Left kidney (tissue), 2 donors: Measurements from ENCODE around the gene CBX7. TPM values are rescaled to one million over a fixed set of nuclear protein-coding genes. Genes with fewer than 3 reads are reported as not detected.

ENCODE experiments used
- DNase-seq: peaks from one replicate; pipeline ENCODE4 v3.0.0-alpha.2; 2013
- polyA plus RNA-seq: library from polyadenylated mRNA; unstranded; fragments of 120-200 nt; gene quantifications from one replicate; pipeline ENCODE4 v1.2.1, GENCODE V29; 2013; ENCODE audit not compliant: insufficient read length

The CBX7 gene
- polyA plus RNA-seq, 1 donor: 9.1 TPM

DNA sequence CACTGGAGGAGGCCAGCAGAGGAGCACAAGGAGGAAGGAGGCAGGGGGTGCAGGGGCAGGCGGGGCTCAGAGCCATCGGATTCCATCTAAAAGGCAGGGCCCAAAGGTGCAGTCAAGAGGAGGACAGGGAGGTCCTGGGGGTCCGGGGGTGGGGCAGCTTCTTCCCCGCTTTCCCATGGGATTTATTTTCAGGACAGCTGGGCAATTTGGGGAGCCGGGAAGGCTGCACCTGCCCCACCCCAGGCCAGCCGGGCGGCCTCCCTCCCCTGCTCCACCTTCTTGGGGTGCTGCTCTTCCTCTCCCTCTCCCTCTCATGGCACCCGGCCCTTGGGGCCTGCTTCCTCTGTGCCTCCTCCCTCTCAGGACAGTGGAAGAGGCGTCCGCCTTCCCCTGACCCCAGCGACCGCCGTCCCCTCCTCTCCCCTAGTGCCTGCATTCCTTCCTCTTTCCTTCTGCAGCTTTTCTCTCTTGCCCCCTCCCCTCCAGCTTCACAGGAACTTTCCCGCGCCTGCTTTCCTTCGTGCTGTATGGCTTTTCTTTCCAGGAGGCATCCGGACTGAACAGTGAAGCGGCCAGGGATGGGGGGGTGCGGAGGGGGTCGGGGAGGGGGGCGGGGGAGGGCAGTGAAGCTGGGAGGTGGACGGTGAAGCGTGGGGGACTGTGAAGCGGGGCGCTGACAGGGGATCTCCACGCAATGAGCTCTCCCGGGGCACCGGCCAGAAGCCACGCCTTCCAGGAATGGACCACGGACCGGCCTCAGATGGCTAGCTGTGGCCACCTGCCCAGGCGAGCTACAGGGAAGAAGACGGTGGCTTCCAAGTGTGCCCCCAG, 28.5 kb downstream of the CBX7 start:
- DNase-seq: no peak

DNA sequence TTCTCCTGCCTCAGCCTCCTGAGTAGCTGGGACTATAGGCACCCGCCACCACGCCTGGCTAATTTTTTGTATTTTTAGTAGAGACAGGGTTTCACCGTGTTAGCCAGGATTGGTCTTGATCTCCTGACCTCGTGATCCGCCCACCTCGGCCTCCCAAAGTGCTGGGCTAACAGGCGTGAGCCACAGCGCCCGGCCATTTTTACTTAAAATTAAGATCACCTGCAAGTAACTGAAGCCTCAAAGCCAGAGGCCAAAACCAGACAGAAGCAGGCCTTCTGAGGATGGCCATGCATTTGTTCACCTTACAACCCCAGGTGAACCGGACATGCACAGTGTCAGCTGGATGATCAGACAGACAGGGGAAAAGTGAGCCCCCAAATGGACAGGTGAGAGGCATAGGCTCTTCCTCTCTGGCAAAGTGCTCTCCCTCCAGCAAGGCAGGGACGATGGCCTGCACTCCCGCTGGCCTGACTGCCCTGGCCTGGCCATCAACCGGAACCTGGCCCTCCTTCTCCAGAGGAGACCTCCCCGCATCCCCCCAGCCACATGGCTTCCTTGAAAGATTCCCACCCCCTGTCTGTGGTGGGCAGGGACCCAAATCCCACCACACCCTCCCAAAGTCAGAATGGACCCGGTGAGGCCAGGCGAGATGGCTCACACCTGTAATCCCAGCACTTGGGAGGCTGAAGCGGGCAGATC, 29.6 kb downstream of the CBX7 start:
- no peak for DNase-seq

DNA sequence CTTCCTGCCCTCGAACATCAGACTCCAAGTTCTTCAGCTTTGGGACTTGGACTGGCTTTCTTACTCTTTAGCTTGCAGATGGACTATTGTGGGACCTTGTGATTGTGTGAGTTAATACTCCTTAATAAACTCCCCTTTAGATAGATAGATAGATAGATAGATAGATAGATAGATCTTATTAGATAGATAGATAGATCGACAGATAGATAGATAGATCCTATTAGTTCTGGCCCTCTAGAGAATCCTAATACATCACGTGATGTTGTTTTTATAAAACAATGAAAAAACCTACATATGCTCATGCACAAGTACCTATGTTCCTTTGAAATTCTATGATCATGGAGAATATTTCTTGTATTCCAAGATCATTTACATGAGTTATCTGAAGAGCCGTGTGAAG, 31.5 kb downstream of the CBX7 start:
- DNase-seq: no peak

DNA sequence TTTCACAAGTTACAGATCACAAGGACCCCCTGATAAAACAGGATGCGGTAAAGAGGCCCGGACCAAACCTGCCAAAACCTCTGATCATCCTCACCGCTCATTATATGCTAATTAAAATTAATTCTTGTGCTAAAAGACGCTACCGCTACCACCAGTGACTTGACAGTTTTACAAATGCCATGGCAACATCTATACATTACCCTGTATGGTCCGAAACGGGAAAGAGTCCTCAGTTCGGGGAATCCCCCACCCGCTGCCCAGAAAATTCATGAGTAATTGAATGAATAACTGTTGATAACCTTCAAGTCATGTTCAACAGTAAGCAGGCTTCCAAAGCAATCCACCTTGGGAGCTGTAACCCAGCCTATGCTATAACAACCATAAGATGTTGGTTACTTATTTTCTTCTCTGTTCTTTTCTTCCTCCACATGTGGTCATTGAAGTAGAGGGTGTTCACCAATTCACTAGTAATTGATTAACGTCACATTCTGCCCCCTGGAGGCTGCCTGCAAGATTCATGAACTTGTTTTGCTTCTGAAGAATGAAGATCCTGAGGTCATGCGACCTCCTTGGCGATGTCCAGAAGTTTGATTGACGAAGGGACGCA, 34.8 kb downstream of the CBX7 start:
- DNase-seq: no peak

DNA sequence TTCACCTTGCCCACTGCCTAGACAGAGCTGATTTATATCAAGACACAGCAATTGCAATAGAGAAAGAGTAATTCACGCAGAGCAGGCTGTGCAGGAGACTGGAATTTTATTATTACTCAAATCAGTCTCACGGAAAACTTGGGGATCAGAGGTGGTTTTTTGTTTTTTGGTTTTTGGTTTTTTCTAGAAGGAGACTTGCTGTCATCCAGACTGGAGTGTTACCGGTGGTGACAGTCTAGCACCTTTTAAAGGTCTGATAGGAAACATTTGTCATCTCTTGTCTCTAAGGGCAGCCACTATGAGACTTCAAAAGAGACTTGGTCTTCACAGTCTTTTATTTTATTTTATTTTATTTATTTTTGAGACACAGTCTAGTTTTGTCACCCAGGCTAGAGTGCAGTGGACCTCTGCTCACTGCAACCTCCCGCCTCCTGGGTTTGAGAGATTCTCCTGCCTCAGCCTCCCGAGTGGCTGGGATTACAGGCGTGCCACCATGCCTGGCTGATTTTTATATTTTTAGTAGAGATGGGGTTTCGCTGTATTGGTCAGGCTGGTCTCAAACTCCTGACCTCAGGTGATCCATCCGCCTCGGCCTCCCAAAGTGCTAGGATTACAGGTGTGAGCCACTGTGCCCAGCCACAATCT, 36.4 kb downstream of the CBX7 start:
- DNase-seq: no peak

DNA sequence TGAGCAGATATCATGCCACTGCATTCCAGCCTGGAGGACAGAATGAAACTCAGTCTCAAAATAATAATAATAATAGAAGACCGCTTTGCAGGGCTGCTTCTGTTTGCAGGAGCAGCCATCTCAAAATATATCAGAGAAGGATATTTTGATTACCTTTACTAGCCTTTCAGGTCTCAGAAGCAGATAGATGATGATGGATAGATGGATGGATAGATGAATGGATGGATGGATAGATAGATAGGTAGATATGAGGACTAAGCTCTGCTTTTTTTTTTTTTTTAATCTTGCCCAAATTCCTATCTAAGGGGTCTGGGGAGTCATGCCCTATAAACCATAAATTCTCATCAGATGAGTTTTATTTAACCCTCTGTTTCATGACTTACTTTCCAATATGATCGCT, 36.9 kb downstream of the CBX7 start:
- DNase-seq: no peak

DNA sequence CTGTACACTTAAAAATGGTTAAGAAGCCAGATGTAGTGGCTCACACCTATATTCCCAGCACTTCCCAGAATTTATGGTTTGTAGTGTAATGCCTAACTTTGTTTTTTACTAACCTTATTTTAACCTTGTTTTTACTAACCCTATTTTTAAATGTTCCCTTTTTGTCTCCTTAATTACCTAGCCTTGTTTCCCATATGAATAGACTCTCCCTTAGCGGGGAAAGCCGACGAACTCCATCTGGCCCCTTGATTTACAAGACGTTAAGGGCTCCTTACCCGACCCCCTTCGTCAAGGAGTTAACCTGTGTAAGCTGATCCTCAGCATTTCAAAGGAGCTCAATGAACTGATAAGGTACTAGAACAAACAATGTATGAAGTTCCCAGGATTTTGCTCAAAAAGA, 38.4 kb downstream of the CBX7 start:
- DNase-seq: peak; percentile 66

DNA sequence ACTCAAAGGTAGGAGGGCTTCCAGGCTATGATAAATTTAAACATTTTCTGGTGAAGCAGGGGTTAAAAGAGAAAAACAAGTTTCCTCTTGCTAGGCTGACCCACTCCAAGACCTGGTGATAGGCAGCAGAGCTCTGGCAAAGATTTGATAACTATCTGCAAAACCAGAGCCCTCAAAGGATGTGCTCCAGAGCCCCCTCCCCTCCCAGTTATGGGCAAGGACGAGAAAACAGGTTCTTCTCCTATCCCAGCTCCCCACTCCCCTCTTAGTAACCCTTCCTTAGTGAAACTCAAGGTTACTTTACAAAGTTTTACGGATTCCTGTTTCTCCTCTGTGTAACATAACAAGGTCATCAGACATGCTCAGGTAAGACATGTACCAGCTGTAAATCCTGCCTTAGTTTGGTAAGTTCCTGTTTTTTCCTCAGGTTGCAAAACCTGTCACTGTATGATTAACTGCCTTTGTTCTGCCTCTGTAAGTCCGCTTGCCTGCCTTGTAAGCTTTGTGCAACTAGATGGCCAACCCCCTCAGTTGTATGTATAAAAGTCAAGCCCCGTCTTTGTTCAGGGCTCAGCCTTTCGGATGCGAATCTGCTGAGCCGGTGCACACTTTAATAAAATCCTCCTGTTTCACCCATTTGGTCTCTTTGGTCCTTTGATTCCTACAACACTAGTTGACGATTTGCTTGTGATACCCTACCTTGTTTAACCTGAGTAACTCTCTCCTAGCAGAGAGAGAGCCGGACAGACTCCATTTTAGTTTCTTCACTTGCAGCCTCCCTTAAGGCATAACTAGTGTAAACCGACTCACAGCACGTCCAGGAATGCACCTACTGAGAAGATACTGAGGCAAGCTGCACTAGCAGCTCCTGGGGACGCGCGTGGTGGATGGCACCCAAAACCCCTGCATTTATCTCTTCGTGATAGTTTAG, 41.6 kb downstream of the CBX7 start:
- peak; percentile 65 for DNase-seq

DNA sequence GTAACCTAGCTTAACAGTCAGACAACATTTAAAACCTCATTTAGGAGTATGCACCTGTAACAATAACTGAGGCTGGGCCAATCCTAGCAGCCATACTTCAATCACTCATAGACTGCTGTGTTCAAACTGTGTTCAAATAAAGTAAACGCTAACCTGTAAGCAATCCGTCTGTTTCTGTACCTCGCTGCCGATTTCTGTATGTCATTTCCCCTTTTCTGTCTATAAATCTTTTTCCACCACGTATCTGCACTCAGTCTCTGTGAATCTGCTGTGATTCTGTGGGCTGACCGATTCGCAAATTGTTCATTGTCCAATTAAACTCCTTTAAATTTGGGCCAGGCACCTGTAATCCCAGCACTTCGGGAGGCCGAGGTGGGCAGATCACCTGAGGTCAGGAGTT, 43.1 kb downstream of the CBX7 start:
- no peak for DNase-seq

DNA sequence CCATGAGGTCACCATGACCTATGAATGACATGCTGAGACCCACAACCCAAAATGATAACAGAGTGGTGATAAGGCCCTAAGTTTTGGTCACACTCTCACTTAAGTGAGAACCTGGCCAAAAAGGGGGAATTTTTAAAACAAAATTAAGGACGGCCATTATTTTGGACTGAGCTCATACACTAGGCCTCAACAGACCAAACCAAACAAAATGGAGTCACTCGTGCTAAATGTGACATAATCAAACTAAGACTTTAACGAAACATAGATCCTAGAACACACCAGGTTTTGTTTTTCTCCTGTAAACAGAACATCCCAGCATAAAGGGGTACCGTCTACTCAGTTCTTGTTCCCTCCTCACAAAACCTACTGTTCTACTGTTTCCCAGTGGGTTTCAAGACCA, 44.0 kb downstream of the CBX7 start:
- DNase-seq: no peak

DNA sequence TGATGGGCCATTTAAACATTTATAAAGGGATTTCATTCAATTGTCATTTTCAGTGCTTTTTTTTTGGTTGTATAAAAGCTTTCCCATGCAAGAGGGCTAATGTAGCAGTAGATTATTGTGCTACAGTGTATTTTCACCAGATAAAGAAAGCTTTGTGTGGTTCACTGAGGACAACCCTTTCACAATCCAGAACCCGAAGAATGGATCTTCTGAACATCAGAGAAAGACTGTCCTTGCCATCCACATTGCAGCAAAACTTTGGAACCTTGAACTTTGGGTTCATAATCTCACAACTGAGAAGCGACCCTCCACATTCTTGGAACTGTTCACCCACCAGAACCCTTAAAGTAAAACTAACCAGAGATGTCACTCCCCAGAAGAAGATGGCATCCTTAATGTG, 46.2 kb downstream of the CBX7 start:
- DNase-seq: no peak

DNA sequence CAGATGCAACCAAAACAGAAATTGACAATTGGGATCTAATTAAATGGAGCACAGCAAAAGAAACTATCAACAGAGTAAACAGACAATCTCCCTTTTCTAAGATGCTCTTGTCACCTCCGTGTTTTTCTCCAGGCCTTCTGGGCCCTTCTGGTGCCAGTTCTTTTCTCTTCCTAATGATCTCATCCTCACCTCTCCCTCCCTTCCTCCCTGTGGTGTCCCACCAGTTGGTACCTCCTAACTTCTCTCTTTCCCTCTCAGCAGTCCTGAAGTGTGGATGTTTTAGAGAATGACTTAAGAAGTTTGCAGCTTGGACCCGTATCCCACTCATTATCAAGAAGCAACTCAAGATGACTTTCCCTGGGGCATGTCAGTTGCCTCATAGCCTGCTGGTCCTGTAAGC, 49.0 kb downstream of the CBX7 start:
- no peak for DNase-seq

DNA sequence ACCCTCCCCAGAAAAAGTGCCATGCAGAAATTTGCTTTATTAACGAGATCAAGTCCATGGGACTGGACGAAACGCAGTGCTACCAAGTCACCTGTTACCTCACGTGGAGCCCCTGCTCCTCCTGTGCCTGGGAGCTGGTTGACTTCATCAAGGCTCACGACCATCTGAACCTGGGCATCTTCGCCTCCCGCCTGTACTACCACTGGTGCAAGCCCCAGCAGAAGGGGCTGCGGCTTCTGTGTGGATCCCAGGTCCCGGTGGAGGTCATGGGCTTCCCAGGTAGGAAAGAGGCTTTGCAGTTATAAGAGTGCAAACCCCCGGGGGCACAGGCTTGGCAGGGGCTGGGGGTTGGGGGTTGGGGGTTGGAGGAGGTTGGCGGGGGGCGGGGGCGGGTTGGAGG, 51.3 kb downstream of the CBX7 start:
- DNase-seq: no peak

DNA sequence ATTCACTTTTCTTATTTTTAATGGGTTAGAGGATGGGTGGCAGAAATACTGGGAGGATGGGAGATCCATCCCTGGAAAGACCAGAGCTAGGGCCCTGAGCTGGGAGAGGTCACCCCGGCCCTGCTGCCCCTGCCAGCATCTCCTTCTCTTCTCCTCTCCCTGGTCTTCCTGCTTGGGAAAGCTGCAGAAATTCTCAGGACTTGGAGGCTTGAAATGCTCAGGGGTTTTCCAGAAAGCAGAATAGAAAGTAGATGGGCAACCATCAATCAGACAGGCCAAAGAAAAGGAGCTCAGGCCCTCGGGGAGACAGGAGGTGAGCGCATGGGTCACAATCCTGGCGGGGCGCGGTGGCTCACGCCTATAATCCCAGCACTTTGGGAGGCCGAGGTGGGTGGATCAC, 53.9 kb downstream of the CBX7 start:
- DNase-seq: no peak

DNA sequence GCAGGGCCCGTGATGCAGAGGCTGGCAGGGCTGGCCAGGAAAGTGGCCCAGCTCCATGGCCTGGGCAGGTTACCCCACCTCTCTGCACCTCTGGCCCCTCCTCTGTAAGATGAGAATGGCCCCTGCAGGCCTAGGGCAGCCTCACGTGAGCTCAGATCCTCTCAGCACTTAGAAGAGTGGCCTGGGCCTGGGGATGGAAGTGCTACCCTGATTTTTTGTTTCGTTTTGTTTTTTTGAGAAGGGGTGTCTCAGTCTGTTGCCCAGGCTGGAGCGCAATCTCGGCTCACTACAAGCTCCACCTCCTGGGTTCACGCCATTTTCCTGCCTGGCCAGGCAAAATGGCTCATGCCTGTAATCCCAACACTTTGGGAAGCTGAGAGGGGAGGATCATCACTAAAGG, 54.5 kb downstream of the CBX7 start:
- DNase-seq: no peak

DNA sequence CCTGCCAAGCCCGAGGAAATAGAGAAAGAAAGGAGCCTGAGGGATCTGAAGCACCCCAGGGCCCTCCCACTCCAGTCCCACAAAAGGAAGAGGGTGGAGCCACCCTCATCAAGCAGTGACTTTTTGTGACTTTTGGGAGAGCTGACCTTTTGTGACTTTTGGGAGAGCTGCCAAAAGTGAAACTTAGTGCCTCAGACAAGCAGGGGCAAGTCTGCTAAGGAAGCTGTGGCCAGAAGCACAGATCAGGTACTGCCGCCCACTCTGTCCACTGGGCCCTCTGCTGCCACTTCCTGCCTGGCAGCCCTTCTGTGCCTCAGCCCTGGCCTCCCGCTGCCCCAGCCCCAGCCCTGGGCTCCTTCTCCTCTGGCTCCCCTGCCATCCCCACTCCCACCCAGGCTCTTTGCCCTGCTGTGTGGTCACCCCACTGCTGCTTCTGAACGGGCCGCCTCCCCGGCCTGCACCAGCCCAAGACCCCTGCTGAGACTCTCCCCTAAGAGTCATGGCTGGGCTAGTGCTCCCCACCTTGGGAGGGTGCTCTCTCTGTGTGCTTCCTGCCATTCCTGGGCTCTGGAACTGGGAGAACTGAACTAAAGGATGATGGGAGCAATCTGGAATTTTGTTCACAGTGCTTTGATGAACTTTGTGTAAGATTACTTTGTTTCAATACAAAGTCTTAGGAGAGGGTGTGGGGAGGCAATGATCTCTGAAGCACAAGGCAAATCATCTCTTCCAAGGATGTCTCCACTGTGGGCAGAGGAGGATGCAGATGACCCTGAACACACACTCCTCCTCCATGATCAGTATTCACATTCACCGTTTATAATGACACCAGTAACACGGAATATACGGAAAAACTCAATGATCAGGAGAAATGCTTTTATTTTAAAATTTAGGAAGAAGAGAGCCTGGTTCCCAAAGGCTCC, 55.1 kb downstream of the CBX7 start, which contains the start of gene APOBEC3H:
Gene APOBEC3H (plus strand): TSS at position 147 of the 923 bp plus-strand sequence. CDS start 3,035 bp downstream, outside the sequence.
- DNase-seq: no peak

DNA sequence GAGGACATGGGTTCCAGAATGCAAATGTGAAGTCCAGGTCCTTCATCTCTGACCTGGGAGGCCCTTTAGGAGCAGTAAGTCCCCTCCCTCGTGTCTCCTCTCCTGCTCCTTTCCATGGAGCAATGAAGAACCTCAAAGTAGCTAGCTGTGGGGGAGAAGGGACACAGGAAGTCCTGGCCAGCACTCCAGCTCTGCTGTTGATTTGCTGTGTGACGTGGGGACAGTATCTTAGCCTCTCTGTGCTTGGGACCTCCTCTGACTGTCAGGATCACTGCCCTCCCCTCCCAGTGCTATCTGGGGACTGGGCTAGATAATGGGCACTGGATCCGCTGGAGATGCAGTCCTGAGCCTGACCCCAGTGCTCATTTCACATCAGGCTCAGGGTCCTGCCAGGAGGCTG, 56.5 kb downstream of the CBX7 start:
- no peak for DNase-seq

DNA sequence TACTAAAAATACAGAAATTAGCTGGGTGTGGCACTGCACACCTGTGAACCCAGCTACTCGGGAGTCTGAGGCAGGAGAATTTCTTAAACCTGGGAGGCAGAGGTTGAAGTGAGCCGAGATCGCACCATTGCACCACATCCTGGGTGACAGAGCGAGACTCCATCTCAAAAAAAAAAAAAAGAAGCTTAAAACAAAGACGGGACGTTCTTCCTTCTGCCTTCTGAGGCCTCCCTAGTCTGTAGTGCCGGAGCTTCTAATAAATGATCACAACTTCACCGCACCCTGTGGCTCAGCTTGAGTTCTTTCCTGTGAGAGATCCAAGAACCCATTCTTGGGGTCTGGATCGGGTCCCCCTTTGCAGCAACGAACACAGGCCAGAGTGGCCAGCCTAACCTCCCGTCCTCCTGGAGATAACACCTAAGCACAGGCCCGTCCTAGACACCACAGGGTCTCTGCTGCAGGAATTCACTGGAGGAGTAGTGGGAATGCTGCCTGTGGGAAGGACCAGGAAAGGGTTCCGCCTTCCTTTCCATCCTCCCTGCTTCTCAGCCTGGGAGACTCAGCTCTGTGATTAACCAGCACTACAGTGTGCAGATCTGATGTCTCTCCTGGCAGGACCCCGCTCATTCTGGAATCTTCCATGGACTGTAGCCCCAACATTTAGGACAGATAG, 57.6 kb downstream of the CBX7 start:
- DNase-seq: no peak

DNA sequence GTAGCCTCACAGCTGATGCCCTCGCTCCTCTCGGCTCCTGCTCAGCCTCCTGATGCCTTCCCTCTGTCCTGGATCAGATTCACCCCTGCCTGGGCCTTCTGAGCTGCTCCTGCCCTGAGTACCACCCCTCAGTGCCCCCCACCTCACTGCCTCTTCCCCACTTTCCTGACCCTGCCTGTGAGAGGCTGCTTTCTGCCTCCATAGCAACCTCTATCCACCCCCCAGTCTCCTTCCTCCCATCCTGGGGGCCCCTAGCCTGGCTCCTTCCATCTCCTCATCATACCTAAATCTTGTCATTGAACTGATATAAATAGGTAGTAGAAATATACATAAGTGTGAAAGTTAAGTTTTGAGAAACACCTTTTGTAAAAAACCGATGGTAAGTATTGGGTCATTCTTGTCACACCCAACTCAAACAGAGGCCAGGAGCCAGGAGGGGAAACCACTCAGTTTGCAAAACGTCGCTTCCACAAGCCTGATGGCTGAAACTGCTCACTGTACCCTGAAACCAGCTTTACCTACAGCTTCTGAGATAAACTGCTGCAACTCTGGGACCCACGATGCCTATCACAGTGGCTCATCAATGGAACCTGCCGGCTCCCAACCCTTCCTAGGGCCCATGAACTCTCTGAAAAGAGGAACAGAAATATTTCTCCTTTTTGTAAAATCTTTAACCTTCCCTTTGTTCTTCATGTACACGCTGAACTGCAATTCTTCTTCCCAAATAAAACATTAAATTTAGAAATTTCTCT, 60.2 kb downstream of the CBX7 start:
- no peak for DNase-seq
